IMR-90 (cell line): ENCODE measurements around the gene TNFRSF17.

Experiments used
- CEBPB ChIP-seq: IDR thresholded peaks from 2 replicates; pipeline ENCODE4 v1.6.1; 2012; ENCODE audit warnings: low read depth, low read length, improper control_type of control experiment
- POLR2A ChIP-seq: IDR thresholded peaks from 2 replicates; pipeline ENCODE4 v1.6.1; 2012; ENCODE audit warnings: mild to moderate bottlenecking, low read depth, low read length
- TF ChIP-seq, protein P1 (sequence below): conservative IDR thresholded peaks from 2 replicates; pipeline ENCODE4 v1.5.1; 2012; ENCODE audit warnings: mild to moderate bottlenecking, low read depth, low read length, improper control_type of control experiment

DNA sequence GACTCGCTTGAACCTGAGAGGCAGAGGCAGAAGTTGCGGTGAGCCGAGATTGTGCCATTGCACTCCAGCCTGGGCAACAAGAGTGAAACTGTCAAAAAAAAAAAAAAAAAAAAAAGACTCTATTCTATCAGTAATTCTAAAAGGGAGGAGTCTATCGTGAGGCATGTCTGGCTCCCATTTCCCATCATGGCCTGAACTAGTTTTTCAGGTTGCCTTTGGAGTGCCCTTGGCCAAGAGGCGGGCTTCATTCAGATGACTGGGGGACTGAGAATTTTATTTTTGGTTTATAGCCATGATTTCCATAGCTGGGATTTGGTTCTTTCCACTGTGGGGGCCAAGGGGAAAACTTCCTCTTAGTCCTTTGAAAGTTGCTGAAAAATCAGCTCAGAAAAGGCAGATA lies 8.1 kb downstream of the TNFRSF17 start:
- TF ChIP-seq, protein P1, sequence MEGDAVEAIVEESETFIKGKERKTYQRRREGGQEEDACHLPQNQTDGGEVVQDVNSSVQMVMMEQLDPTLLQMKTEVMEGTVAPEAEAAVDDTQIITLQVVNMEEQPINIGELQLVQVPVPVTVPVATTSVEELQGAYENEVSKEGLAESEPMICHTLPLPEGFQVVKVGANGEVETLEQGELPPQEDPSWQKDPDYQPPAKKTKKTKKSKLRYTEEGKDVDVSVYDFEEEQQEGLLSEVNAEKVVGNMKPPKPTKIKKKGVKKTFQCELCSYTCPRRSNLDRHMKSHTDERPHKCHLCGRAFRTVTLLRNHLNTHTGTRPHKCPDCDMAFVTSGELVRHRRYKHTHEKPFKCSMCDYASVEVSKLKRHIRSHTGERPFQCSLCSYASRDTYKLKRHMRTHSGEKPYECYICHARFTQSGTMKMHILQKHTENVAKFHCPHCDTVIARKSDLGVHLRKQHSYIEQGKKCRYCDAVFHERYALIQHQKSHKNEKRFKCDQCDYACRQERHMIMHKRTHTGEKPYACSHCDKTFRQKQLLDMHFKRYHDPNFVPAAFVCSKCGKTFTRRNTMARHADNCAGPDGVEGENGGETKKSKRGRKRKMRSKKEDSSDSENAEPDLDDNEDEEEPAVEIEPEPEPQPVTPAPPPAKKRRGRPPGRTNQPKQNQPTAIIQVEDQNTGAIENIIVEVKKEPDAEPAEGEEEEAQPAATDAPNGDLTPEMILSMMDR = no peak
- TF ChIP-seq CEBPB = no peak
- TF ChIP-seq POLR2A = no peak
